PC-9 (cell line): ENCODE measurements around the gene DENND2D.

Source experiments
- CTCF ChIP-seq: fragments of 200-600 bp; sonication (generic); conservative IDR thresholded peaks from 2 replicates; pipeline ENCODE4 v1.6.1; 2017; ENCODE audit warnings: mixed run types, antibody characterized with exemption, mild to moderate bottlenecking, moderate library complexity
- EZH2 ChIP-seq: fragments of 200-600 bp; sonication (generic); IDR thresholded peaks from 2 replicates; pipeline ENCODE4 v1.8.0; 2017; ENCODE audit warnings: antibody characterized with exemption, low read depth

GRCh38 chr1:111221276-111221632 lies 20.8 kb upstream of the DENND2D start:
- TF ChIP-seq CTCF (no peak), EZH2 (no peak)
